ENCODE results near the gene ATP8A1.

The ATP8A1 gene

GRCh38 chr4:42624551-42624950 lies 32.4 kb downstream of the ATP8A1 start:
- DNase-seq = no peak

DNA sequence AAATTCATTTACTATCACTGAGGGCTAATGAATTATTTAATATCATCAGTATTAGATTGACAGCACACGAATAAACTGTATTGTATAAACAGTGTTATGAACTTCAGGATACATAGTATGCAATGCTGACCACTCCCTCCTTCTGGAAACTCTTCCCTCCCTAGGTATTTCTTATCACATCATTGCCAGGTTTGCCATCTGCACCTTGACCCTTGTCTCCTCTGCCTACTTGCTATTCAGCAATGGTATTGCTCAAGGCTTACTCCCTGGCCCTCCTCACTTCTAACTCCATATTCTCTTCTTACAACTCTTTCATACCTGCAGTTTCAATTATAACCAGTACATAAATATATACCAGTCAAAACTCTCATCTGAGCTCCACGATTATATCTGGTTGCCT lies 38.9 kb downstream of the ATP8A1 start:
- DNase-seq = no peak

DNA sequence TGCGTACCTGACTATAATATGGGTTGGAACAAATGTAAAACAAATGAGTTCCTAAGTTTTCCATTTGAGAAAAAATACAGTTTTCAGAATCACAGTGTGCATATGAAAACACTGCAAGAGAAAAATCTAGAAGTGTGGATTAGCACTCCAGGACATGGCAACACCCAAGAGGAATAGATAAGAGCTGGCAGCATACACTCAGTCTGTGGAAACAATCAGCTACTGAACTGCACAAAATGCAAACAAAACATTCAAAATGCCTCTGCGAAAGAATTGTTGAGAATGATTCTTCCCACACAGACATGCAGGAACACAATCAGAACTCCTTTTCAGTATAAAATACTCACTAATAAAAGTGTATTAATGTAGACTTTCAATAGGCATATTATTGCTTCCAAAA lies 39.9 kb downstream of the ATP8A1 start:
- no peak for DNase-seq

- no peak for DNase-seq
Measured at GRCh38 chr4:42616572-42616971, 40.3 kb downstream of the ATP8A1 start.

- DNase-seq = no peak
Measured at GRCh38 chr4:42615131-42615763, 41.7 kb downstream of the ATP8A1 start.

- DNase-seq = no peak
Measured at GRCh38 chr4:42612898-42613297, 44.0 kb downstream of the ATP8A1 start.

DNA sequence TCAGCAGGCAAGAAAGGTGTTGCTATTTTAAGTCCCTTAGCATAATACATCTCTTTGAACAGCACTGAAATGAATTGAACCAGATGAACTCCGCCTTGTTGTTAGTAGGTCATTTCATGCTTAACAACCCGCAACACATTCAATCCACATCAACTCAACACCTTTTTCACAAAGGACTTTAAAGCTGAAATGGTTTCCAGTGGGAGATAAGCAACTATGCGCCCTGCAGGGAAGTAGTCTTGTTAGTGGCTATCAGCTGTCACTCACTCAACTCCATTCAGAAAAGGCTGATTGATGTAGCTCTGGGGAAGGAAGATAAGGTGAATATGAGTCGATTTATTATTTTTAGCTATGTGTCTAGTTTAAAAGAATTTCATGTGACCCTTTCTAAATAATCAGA lies 46.0 kb downstream of the ATP8A1 start:
- DNase-seq = no peak

DNA sequence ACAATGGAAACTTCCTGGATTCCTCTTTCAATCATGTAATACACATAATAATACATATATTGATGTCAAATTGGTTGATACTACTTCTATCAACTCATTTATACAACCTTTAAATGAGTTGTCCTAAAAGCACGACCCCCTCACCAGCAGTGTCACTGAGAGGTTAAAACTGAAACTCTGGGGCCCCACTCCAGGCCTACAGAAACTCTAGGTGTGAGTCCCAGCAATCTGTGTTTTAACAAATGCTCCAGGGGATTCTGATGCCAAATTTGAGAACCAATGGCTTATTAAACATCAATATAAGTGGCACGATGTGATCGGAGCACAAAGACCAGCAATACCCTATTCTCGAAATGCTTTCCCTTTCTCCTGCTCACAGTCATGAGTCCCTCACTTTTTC lies 47.9 kb downstream of the ATP8A1 start:
- no peak for DNase-seq

DNA sequence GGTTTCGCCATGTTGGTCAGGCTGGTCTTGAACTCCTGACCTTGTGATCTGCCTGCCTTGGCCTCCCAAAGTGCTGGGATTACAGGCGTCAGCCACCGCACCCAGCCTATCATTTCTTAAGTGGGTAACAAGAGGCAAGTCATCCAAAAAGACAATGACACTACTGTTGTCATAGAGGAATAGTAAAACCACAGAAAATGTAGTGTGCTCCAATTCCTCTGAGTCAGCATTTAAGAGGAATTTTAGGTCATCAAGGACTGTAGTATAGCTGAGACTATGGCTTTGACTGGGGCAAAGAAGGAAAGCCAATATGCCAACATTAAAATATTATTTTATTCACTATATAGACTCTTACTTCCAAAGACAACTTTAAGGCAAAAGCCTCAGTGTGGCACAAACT lies 48.4 kb downstream of the ATP8A1 start:
- DNase-seq = no peak

DNA sequence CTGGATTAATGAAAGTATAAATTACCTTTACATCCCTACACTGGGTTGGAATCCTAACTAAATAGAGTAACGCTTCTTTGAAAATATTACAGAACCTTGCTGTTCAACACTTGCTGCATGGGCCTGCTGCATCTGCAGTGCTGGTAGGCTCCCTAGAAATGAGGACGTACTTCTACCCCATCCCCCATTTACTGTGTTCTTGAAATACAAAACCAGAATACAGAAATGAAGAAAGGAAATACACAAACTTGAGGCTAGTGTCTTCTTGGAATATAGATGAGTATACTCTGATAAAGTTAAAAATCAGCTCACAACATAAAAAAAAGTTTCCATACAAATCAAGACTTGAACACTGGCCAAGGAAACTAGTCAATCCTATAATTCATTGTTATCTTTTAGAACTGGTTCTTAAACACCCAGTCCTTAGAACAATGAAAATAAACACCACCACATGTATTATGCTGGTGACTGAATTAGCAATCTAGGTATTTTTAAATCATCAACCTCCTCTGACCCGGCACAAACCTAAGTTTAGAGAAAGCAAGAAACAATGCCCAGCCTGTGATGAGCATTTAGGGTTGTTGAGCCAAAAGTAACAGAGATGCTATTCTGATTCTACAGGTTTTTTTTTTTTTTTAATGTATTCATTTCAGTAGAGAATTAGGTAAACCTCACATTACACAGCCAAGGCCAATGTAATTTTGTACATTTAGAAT lies 49.7 kb downstream of the ATP8A1 start:
- DNase-seq = no peak

DNA sequence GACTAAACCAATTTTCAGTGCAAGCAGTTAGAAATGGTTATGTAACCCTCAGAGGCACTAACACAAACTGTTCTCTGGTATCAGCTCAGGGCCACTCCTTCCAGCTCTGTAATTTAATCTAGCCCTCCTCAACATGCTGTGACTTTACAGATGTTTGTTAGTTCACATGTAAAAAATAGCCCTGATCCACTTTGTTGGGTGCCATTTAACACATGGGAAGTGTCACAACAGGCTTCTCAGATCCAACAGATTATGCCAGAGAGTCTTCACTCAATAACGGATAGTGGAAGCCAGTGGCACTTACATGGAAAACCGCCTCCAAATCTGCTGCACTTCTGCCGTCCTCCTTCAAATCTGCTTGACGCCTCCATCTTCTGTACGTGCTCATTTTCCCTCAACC lies 51.6 kb downstream of the ATP8A1 start:
- no peak for DNase-seq

GRCh38 chr4:42603862-42604261 lies 53.0 kb downstream of the ATP8A1 start:
- no peak for DNase-seq

- DNase-seq = no peak
Measured at GRCh38 chr4:42600578-42600977, 56.3 kb downstream of the ATP8A1 start.

- no peak for DNase-seq
Measured at GRCh38 chr4:42596918-42597317, 60.0 kb downstream of the ATP8A1 start.

- DNase-seq = no peak
Measured at GRCh38 chr4:42594888-42595287, 62.0 kb downstream of the ATP8A1 start.

- DNase-seq = no peak
Measured at GRCh38 chr4:42588909-42589308, 68.0 kb downstream of the ATP8A1 start.

- DNase-seq = no peak
Measured at GRCh38 chr4:42586775-42587174, 70.1 kb downstream of the ATP8A1 start.

- no peak for DNase-seq
Measured at GRCh38 chr4:42579903-42580302, 77.0 kb downstream of the ATP8A1 start.

DNA sequence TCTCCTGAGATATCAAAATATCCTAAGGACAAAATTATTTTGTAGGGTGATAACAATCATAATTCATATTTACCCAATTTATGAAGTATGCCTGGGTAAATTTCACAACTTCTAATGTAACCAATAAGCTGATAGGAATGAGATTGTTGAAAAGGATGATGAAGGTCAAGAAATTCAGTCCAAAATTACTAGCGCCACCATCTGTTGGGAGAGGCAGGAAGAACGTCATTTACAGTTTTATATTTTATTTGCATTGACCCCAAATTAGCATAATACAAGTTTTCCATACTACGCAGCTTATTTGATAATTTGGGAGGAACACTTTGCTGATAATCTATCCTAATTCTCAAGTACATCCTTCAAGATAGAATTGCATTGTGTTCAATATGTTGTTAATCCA lies 78.7 kb downstream of the ATP8A1 start:
- DNase-seq = no peak

DNA sequence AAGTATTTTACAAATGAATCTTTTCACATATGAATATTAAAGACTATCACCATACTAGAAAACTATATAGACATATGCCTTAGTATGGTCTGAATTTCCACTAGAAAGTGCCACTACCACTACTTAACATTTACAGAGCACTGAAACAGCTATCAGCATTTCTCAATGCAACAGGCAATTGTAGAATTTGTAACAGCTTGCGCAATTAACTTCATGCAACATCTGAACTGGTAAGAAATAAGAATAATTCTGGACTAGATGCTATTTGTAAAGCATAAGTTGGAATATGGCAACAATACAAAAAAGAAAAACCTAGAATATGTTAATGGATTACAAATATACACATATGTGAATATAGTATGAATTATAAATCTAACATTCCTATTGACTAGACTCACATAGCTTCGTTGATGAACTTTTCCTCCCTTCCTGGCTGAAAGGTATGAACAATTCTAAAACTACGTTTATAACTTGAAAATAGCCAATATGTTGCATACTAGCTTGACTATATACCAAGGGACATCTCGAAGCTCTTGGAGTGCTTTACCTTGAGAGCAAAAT lies 82.0 kb downstream of the ATP8A1 start:
- DNase-seq = no peak

GRCh38 chr4:42573249-42573648 lies 83.7 kb downstream of the ATP8A1 start:
- no peak for DNase-seq

- no peak for DNase-seq
Measured at GRCh38 chr4:42570221-42570620, 86.7 kb downstream of the ATP8A1 start.

- DNase-seq = peak; percentile 47
Measured at GRCh38 chr4:42568610-42569207, 88.2 kb downstream of the ATP8A1 start.

GRCh38 chr4:42566835-42567234 lies 90.1 kb downstream of the ATP8A1 start:
- no peak for DNase-seq
